T-helper 2 cell treated with Interferon-gamma antibody and Interleukin-4, amounts not matched to agents 100 ng/mL and 5 ng/mL, for 36 hours (primary cell): ENCODE results near the gene PANK4. TPM values are rescaled to one million over a fixed set of nuclear protein-coding genes. Genes with fewer than 3 reads are reported as not detected.
"Not testable (repeated sequence)": the region's sequence is repeated elsewhere in the genome, so short reads cannot be mapped to it uniquely, and the experiment has no call there.

ENCODE experiments used
- intact Hi-C: fragments of 100-400 bp; cut with micrococcal nuclease; formaldehyde crosslinking; loops from one replicate; pipeline ENCODE4 v1.15.1; 2023
- total RNA-seq: library from RNA; stranded (reverse); gene quantifications from 2 replicates; pipeline ENCODE4 v1.2.3, GENCODE V29; 2022

PANK4 gene
- 61.2 and 68.1 TPM in 2 replicates for total RNA-seq

- intact Hi-C loops, result loop anchor here (1.0 to 2.0 kb wide), 7 partner anchors 21 to 393 kb away; partner anchors contain the start of genes MORN1, PEX10, PRXL2B and RER1
These were observed at the start of gene PANK4 for GRCh38 chr1:2525920-2526823. TSS of gene PANK4 (minus strand) at chr1:2526596. CDS start at chr1:2526587, 9 bp downstream.

DNA sequence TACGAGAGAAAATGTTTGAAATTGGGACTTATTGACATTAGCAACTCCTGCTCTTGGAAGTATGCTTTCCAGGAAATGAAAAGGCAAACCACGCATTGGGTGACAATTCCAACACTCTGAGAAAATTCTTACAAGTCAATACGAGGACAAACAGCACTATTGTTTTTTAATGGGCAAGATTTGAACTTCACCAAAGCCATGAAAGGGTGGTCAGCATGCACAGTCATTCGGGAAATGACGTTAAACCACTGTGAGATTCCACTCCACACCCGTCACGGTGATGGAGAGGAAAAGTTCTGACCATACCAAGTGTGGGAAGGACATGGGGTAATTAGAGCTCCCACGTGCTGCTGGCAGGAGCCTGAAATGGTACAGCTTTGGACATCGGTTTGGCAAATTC is 48.0 kb upstream of the PANK4 start:
- intact Hi-C loops, result no loop called here

DNA sequence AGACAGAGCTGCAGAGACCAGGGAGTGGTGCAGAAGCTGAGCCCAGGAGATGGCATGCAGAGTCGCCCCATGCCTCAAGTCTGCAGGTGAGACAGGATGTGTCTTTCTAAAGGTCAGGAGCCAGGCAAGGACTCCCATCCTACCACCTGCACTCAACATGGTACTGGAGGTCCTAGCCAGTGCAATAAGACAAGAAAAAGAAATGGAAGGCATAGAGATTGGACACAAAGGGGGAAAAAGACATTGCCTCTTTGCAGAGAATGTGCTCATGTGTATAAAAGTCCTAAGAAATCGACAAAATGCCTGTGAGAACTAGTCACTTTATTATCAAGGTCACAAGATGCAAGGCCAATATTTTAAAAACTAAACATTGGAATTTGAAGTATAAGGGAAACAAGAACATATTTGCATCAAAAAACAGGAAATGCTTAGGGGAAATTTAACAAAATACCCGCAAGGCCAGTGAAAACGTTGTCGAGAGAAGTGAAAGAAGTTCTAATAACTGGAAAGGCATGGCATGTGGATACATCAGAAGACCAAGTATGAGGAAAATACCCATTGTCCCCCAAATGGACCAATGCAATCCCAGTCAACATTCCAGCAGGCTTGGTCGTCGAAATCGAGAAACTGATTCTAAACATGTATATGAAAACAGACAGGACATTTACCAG is 47.0 kb upstream of the PANK4 start:
- intact Hi-C loops, result no loop called here

GRCh38 chr1:2571348-2571747 is 45.0 kb upstream of the PANK4 start:
- intact Hi-C loops, result no loop called here

- intact Hi-C loops, result no loop called here
These were observed 43.9 kb upstream of the PANK4 start for GRCh38 chr1:2570332-2570731.

GRCh38 chr1:2569703-2570102 is 43.3 kb upstream of the PANK4 start:
- intact Hi-C loops, result not testable (repeated sequence)

DNA sequence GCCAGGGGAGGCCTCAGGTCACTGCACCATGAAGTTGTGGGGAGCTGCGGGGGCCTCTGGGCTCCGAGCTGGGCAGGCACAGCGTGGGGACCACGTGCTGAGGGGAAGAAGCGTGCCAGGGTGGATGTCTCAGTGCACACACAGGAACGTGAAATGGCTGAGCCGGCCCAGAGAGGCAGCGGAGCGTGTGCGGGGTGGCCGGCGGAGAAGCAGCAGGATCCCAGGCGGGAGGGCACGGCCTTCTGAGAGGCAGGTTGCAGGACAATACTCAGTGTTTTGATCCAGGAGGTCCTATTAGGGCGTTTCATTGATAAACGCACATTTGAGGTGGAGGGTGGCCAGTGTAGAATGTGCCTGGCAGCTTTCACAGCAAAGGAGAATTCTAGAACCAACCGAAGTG is 42.7 kb upstream of the PANK4 start:
- intact Hi-C loops, result no loop called here

GRCh38 chr1:2568187-2568816 is 41.9 kb upstream of the PANK4 start:
- intact Hi-C loops, result not testable (repeated sequence)

DNA sequence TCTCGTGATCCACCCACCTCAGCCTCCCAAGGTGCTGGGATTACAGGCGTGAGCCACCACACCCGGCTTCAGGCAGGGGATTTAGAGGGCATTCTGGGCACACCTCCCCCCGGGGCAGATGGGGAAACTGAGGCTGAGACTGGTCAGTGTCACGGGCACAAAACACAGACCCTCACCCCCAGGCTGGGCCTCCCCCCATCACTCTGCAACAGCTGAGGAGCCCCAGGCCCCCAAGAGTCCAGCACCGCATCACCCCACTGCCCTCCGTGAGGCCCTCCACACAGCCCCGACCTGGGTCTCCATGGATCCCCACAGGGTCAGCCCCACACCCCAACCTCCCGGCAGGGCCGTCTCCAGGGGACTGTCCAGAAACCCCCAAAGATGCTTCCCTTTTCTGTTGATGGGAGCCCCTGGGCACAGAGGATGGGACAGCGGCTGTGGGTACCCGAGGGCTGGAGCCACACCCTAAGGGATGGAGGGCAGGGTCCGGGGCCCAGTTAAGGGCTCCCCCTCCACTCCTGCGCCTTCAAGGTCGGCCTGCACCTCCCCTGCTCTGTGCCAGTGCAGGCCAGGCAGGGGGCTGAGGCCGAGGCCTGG is 40.8 kb upstream of the PANK4 start:
- intact Hi-C loops, result no loop called here

DNA sequence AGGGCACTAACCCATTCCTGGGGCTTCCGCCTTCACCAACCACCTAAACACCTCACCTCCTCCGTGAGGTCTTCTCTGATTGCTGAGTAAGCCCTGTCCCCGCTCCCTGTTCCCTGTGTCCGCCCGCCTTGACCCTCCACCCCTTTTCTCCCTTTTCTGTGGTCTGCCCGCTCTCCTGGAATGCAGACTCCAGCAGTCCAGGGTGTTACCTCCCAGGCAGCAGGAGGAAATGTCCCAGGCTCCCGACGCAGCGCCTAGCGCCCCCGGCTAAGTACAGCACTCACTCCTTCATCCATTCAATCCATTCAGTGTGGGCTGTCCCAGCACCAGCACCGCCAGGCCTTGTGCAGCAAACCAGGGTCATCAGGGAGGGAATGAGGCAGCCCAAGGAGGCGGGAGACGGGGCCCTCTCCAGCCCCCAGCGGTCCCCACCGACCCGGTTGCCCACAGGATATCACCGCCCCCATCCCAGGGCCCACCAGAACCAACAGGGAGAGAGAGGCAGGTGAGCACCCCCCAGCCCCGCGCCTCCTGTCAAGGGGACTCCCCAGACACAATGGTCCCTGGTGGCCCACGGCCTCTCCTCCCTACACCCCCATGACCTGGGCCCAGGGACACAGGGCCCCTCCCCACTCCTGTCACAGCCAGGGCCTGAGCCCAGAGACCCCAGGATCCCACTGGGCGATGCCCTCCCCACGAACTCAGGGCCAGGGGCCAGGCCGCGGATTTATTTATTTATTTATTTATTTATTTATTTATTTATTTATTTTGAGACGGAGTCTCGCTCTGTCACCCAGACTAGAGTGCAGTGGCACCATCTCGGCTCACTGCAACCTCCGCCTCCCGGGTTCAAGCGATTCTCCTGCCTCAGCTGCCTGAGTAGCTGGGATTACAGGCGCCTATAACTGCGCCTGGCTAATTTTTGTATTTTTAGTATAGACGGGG is 40.0 kb upstream of the PANK4 start:
- intact Hi-C loops, result no loop called here

DNA sequence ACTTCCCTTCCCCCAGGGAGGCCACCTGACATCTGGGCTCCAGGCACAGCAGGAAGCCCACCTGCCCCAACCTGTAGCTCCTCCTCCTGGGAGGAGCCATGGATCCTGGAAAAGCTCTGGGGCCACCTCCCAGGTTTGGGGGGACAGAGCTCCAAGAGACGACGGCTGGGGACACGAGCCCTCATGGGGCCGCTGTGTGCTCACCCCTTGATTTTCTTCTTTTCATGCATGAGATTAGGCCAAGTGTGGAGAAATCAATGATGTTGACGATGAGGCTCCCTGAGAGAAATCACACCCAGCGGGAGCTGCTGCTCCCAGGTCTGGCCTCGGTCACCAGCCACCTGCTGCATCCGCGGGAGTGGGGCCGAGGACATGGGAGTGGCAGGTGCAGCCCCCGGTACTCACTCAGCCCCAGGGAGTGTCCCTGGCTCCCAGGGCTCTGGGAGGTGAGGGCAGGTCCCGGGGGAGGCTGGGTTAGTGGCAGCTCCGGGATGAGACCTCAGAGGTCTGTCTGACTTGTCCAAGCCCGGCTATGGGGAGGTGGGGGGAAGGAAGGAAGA is 38.5 kb upstream of the PANK4 start:
- intact Hi-C loops, result no loop called here

DNA sequence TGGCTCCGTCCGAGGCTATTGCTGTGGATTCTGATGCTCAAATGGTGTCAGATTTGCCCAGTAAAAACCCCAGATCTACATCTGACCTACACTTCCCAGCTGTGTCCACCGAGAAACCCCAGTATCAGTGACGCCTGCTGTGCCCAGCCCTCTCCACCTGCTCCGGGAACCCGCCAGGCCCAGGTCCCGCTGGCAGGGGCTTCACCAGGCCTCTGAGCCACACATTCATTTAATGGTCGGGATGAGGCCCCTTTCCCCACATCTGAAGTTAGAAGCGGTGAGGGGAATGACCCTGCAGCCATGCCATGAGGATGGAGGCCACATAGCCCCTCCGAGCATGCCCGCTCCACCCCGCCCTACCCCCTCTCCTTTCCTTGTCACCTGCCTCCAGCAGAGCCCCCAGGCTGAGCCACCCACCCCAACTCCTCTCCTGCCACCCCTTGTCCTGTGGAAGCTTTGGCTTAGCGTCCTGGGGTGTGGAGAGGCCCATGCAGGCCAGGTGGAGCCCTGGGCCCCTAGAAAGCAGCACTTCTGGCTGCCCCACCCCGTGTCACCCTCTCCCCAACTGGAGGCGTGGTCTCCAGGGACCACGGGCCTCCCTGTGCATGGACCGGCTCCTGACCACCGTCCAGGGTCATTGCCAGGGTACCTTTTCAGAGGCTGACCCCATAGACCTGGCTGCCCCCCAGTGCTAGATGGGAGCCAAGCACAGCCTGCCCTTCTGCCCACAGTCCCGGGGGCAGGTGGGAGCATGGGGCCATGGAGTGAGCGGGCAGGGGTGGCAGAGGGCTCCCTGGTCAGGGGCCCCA is 37.8 kb upstream of the PANK4 start:
- intact Hi-C loops, result no loop called here

- intact Hi-C loops, result no loop called here
These were observed 36.8 kb upstream of the PANK4 start for GRCh38 chr1:2563205-2563604.

DNA sequence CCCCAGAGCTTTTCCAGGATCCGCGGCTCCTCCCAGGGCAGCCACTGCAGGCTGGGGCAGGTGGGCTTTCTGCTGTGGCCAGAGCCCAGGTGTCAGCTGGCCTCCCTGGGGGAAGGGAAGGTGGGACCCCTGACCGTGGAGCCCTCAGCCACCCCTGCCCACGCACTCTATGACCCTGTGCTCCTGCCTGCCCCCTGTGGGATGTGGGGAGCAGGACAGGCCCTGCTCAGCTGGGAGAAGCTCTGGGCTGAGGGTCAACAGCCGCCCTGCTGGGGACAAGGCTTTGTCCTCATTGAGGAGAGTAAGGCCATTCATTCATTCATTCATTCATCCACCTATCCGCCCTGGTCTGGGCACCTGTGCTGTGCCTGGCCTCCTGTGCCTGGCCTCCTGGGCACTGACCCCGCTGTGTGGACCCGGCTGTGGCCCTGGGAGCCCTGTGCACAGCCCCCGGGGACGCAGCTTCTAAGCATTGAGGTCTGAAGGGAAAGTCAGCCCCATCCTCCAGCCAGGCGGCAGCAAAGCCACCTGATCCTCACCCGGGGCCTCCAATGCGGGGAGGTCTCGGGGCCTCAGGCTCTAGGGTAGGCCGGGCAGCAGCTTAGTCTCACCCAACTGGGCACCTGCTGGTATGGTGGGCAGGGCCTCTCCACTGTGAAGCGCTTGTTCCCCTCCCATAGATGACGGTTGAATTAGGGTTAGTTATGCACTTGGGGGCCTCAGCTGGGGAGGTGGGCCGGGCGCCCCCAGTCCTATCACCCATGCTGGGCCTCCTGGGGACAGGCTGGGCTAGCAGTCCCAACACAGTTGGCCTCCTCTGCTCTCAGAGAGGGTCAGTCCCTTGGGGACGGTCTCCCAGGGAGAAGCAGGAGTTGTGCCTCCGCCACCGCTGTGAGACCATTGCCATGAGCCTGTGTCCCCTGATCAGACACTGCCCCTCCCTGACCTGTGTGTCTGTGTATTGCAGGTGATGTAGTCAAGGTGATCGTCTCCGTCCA is 35.8 kb upstream of the PANK4 start:
- intact Hi-C loops, result no loop called here

GRCh38 chr1:2561446-2561845 is 35.0 kb upstream of the PANK4 start:
- intact Hi-C loops, result no loop called here

DNA sequence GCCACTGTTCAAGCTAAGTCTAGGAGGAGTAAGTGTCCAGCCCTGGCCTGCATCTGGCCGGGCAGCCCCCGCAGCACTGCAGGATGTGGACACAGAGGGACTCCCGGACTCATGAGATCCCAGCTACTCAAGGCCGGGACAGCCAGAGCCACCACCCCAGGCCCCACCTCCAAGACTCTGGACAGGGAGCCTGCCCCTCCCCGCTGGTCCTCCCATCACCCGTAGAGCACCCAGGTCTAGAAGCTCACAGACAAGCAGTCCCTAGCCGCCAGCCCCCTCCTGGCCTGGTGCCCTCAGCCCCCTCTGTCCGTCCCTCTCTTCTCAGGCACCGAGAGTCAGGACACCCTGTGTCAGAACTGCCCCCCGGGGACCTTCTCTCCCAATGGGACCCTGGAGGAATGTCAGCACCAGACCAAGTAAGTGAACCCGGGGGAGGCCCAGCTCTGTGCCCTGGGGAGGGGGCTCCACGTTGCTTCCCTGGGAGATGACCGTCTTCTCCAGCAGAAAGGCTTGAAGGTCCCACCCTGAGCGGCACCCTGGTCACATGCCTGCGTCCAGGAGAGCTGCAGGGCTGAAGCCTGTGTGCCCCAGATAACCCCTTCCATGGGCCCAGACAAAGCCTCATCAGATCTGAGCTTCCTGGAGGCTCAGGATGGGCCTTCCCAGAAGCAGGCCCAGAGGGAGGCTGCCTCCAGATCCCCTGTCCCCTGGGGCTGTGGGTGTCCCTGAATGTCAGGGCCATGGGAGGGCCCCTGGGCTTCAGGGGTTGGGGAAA is 34.1 kb upstream of the PANK4 start:
- intact Hi-C loops, result no loop called here
